Activated CD8-positive, alpha-beta memory T cell treated with anti-CD3 and anti-CD28 coated beads, Interleukin-2, amount 50 U/mL, for 24 hours (primary cell): ENCODE measurements around the gene THAP8.

ENCODE experiments used
- DNase-seq: peaks from one replicate; pipeline ENCODE4 v3.0.0-alpha.2; 2020; ENCODE audit errors: extremely low read depth

THAP8 gene

DNA sequence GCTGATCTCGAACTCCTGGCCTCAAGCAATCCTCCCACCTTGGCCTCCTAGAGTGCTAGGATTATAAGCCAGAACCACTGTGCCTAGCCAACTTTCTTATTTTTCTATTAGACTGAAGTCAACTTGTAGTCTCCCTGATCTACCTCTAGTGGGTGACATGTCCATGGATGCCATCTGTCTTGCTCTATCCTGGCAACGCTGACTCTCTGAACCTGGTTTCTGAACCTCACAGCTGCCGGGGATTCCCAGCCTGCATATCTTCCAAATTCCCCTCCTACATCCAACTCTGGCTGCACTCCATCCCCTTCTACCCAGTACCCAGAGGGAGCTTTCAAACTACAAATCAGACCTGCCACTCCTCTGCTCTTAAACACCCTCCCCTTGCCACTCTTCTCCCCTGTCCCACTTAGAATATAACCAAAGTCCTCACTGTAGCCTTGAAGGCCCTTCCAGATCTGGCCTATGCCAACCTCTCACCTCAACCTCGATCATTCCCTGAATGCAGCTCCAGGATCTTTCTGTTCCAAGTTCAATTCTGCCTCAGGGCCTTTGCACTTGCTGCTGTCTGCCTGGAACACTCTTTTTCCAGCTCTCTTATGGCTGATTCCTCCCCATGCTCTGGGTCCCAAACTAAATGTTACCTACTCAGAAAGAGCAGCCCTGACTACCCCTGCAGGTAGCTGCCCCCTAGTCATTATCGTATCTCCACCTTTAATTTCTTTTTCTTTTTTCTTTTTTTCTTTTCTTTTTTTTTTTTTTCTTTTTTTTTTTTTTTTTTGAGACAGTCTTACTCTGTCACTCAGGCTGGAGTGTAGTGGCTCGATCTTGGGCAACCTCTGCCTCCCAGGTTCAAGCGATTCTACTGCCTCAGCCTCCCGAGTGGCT lies 23.6 kb downstream of the THAP8 start:
- DNase-seq = no peak

GRCh38 chr19:36028313-36029041 lies 25.6 kb downstream of the THAP8 start:
- DNase-seq = no peak

DNA sequence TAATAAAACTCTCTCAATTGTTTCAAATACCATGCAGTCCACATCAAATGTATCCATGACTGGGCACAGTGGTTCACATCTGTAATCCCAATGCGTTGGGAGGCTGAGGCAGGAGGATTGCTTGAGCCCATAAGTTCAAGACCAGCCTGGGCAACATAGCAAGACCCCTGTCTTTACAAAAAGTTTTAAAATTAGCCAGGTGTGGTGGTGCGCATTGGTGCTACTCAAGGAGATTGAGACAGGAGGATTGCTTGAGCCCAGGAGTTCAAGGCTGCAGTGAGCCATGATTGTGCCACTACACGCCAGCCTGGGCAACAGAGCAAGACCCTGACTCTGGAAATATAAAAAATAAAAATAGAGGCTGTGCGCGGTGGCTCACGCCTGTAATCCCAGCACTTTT lies 26.4 kb downstream of the THAP8 start:
- DNase-seq = no peak

DNA sequence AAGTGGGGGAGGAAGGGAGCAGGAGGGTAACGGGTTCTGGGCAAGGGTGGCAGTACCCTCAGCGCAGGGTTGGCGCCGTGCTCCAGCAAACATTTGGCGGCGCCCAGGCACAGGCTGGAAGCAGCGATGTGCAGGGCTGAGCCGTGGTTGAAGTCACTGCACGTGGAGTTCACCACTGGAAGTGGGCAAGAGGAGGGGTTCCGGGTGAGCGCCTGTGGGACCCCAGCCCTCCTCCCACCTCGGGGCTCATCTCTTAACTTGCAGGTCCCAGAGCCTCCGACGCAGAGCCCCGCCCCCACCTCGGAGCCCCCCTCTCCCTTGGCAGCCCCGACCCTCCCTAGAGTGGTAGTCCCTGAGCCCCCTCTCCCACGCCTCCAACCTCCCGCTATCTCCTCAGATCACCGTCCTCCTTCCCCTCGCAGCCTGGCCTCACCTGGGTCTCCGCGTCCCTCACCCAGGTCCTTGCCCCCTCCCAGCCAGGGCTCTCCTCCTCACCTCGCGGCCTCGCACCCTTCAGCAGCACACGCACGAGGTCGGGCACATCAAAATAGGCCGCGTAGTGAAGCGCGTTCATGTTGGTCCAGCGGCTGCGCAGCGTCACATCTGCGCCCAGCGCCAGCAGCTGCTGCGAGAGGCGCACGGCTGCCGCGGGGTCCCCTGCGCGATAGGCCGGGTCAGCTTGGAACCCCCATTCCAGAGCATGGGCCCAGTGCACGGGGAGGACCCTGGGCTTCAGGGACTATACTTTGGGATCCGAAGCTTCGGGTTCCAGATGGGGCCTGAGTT lies 27.8 kb downstream of the THAP8 start:
- no peak for DNase-seq

GRCh38 chr19:36025541-36025940 lies 28.5 kb downstream of the THAP8 start:
- no peak for DNase-seq

- no peak for DNase-seq
Measured at GRCh38 chr19:36023432-36023831, 30.7 kb downstream of the THAP8 start.

DNA sequence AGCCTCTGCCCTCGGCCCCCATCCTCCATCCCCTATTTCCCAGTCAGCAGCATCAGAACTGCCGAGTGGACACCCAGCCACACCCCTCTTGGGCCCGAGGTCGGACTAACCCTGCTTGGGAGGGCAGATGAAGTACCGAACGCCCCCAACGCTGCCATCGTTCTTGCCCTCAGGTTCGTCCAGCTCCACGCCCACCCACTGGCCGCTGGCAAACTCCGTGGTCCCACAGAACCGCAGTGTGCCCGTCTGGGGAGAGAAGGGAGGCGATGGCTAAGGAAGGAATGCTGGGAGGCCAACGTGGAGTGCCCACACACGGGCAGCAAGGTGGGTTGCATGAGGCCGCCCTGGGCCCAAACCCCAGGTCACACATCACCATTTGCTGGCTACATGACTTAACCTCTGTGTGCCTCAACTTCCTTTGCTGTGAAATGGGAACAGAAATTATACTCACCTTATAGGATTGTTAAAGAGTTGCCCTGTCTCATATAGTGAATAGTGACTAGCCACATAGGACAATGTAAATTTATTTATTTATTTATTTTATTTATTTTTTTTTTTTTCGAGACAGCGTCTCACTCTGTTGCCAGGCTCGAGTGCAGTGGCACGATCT lies 34.9 kb downstream of the THAP8 start:
- no peak for DNase-seq

GRCh38 chr19:36014012-36014924 lies 39.8 kb downstream of the THAP8 start, which contains the start of gene ALKBH6:
ALKBH6 (minus strand) TSS chr19:36014213; CDS start chr19:36013397, 816 bp downstream.
- DNase-seq = peak; percentile 99

DNA sequence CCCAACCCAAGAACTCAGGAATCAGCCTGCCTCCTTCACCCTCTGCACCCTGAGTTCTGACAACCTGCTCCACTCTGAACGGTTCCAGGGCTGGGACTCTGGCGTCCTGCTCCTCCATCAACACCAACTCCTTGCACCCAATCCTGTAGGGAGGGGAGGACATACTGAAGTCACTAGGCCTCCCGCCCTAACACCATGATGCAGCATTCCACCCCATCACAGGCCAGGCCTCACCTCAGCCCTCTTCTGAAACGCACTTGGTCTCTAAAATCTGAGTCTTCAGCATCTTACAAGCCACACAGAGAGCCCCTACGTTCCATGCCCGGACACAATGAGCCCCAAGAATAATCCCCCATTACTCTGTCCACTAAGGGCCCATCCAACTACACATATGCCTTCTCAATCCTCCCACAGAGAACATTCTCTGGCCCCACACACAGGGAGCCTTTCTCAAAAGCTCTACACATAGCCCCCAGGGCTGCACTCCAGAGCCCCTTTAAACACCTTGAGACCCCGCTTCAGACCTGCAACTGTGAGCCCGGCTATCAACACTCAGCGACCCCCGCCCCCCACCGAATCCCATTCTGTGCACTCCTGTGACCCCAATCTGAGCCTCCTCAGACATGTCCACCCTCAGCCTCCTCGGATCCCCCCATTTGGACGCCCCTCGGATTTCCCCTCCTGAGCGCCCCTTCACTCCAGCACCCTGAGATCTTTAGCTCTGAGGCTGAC lies 40.6 kb downstream of the THAP8 start:
- no peak for DNase-seq

GRCh38 chr19:36010402-36010801 lies 43.7 kb downstream of the THAP8 start:
- no peak for DNase-seq

DNA sequence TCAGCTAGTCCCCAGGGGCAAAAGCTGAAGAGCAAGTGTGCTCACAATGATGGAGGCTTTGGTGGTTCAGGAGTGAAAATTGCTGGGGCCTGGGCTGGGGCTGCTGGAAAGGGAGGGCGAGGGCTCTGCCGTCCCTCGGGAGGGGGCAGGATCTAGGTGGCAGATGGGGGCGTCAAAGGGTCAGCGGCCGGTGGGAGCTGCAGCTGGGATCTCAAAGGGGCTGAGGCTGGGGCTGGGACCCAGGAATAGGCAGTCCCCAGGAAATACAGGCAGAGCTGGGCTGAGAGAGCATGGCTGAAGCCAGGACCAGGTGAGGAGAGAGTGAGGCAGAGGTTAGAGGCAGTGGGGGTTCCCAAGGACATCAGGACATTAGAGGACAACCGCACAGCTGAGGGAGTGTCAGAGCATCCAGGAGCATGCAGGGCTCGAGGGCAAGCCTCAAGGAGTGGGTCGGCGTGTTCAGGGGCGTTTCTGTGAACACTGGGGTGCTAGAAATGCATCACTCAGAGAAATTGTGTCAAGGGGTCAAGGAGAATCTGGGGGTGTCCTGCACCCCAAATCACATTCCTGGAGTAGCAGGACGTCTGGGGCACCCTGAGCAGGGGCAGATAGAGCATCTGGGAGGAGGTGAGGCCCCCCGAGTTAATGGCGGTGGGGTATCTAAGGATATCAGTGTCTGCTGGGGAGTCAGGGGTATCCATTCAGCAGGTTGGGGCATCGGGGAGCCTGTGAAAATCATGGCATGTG lies 44.3 kb downstream of the THAP8 start:
- no peak for DNase-seq

DNA sequence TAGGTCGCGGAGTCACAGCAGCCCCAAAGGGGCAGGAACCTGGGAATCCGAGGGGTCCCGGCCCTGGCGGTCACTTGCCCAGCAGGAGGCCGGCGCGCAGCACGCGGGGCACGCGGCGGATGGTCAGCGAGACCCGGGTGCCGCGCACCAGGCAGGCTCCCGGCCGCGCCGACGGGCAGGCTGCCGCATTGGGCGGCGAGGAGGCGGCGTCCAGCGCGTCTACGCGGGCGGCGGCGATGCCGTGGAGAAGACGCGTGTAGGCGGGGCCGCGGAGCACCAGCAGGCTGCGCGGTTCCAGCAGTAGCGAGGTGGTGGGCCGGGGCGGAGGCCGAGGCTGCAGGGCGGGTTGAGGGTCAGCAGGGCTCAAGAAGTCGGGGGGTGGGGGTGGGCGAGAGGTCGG lies 44.9 kb downstream of the THAP8 start:
- DNase-seq = no peak

DNA sequence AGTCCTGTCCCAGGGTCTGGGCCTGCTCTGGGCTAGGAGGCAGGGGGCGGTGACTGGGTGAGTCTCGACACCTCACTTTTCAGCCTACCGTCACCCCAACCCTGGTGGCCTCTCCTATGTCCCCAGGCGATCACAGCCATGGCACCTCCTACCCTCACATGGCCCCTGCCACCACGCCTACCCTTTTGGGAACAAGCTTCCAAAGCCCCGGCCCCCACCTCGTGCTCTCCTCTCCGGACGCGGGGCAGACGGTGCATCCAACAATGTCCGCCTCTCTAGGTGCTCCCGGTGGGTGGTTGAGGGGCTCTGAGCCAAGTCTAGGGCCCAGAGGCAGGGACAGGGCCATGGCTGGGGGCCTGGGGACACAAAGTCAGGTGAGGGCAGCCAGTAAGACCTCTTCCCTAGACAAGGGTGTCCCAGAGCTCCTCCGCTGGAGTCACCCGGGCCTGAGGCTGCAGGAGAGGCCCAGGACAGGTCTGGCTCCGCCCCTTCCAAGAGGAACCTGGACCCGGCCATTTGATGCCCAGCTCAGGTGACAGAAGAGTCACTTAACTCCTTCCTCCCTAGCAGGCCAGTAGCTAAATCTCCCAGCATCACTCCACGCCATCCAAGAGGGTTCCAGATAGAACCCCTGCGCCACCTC lies 45.6 kb downstream of the THAP8 start, which contains the start of gene SYNE4:
Gene SYNE4, minus strand, starts transcription at position 478 of the 643 bp plus-strand sequence. Its CDS starts 132 bp downstream, at position 346.
- DNase-seq = no peak

- DNase-seq = no peak
Measured at GRCh38 chr19:36006955-36007354, 47.1 kb downstream of the THAP8 start.

- no peak for DNase-seq
Measured at GRCh38 chr19:36003284-36003683, 50.8 kb downstream of the THAP8 start.

GRCh38 chr19:36001605-36002004 lies 52.5 kb downstream of the THAP8 start:
- DNase-seq = no peak

- no peak for DNase-seq
Measured at GRCh38 chr19:35996777-35997176, 57.3 kb downstream of the THAP8 start.
